HG03039 (cell line): ENCODE data around the gene PRPH.
"Not testable (repeated sequence)": the region's sequence is repeated elsewhere in the genome, so short reads cannot be mapped to it uniquely, and the experiment has no call there.

Source experiments
- ATAC-seq: cut with Tn5 transposase; IDR thresholded peaks from one replicate; pipeline ENCODE4 v1.9.1; 2021; ENCODE audit warnings: mild to moderate bottlenecking, moderate library complexity; ENCODE audit not compliant: unreplicated experiment

PRPH gene

DNA sequence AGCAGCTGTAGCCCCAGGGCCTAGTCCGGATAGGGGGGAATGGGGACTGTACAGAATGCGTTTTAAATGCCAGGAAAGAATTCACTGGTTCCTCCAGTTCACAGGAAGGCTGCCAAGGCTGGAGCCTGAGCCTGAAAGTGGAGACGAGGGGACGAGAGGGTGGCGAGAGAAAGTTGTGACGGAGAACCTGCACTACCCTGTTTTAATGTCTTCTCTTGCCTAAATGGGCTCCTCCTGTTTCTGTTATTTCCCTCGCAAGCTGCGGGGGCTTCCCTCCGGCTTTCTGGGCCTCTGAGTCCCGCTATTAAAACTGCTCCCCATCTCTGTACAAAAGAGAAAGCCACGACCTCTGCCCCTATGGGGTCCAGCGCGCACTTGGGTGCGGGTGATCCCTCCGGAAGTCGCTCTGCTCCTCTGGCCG is 37.5 kb downstream of the PRPH start:
- ATAC-seq = no peak

DNA sequence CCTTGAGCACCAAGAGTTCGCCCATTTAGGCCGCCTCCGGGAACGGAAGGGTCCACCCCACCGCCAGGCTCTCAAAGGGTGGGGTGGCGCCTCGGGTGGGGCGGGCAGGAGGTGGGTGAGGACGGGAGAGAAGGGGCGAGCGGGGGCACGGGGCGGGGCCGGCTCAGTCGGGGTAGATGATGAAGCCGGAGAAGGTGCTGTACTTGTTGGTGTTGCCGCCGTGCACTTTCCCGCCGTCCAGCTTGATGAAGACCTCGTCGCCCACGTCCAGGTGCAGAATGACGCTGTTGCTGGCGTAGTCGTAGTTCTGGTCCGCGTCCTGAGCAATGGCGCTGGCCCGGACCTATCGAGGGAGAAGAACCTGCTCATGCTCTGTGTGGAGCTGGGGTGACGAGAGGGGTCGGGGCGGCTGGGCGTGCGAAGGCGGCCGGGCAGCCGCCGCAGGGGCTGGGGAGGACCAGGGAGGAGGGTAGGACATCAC is 38.0 kb downstream of the PRPH start:
- no peak for ATAC-seq

DNA sequence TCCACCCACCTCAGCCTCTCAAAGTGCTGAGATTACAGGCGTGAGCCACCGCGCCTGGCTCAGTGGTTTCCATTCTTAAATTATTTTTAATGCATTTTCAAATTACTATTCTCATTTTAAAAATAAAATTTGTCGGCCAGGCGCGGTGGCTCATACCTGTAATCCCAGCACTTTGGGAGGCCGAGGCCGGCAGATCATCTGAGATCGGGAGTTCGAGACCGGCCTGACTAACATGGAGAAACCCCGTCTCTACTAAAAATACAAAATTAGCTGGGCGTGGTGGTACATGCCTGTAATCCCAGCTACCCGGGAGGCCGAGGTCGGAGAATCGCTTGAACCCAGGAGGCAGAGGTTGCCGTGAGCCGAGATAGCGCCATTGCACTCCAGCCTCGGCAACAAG is 38.8 kb downstream of the PRPH start:
- not testable (repeated sequence) for ATAC-seq

- no peak for ATAC-seq
Observed at GRCh38 chr12:49334226-49334625, 39.3 kb downstream of the PRPH start.

DNA sequence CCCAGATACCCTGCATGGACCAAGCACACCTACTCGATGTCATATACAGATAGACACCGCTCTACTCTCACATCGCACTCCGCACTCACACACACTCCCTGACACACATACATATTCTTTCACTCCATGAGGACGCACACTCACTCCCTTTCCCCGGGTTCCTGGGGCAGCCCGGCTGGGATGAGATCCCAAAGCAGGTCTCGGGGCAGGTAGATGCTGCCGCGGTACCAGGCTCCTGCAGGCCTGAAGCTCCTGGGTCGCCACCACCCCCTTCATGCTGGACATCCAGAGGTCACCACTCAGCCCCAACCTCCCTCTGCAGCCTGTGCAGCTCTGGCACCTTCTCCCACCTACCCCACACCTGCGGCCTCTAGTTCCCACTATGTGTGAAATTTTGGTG is 39.7 kb downstream of the PRPH start:
- no peak for ATAC-seq

GRCh38 chr12:49335118-49335954 is 40.4 kb downstream of the PRPH start:
- ATAC-seq = no peak

DNA sequence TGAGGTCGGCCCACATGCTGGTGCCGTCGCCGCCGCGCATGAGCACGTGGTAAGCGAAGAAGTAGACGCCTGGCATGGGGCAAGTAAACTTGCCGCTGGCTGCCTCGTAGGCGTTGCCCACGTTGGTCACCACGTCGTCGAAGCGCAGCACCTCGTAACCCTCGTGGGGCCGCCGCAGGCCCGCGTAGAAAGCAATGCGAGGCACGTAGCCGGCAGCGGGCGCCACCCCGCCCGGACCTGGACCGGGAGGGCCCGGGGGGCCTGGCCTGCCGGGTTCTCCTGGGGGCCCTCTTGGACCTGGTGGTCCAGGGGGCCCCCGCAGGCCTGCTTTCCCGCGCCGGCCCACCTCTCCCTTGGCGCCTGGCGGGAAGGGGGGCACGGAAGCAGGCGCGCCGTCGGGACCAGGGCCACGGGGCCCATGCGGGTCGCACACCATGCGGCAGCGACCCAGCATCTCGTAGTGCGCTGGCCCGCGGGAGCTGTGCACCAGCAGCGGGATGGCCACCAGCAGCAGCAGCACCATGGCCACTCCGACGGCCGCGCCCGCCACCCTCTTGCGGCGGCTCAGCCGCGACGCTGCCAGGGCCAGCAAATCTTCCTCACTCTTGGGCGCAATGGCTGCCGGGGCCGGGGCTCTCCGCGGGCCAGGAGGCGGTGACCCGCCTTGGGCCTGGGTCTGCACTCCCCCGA is 41.2 kb downstream of the PRPH start:
- ATAC-seq = no peak

GRCh38 chr12:49336645-49337584 is 42.0 kb downstream of the PRPH start, which contains the start of gene C1QL4:
C1QL4 (minus strand) TSS chr12:49337188; CDS start chr12:49336477, 711 bp downstream.
- peak; percentile 59 for ATAC-seq

GRCh38 chr12:49338830-49339463 is 44.0 kb downstream of the PRPH start:
- ATAC-seq = no peak

DNA sequence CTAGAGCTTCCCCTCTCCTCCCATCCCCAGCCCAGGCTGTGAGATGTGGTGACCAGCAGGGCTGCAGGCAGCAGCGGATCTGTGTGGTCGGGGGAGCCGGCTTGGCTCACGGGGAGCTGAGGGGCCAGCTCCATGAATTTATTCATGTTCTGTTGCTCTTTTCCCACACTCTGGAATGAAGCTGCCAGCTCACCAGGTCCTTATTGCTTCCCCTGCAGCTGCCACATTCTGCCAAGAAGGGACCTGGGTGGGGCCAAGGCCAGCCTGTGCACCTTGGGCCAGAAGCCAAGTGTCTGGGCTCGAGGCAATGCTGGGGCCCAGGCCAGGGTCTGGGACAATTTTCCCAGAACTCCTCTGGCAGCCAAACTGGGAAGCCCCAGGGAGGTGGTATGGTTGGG is 44.5 kb downstream of the PRPH start:
- no peak for ATAC-seq

DNA sequence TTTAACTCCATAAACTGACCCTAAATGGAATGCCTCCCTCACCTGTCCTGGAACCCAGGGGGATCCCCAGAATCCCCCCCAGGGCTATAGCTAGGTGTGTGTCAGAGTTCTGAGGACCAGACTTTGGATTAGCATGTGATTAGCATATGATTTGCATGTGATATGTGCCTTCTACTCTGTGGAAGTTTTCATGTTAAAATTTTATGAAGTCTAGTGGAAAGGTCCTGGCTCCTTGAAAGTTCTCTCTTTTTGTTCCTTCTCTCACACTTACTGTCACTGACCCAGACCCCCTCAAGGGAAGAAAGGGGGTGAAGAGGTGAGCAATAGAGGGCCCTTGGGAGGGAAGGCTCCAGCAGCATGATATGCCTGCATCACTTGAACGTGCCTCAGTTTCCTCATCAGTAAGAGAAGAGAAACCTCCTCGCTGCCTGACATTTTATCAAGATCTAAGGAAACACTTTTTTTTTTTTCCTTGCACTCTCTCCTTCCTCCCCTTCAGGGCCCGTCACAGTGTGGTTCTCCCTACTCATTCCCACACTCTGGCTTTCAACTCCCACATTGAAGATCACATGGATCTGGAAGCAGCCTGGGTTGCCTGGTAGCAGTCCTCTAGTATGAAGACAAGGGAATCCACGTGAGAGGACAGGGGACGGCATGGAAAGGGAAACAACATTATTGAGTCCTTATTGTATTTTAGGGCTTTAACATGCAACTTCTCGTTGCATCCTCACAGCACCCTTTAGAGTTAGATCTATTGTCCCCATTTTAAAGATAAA is 45.3 kb downstream of the PRPH start:
- ATAC-seq = no peak

GRCh38 chr12:49340971-49341776 is 46.2 kb downstream of the PRPH start:
- no peak for ATAC-seq

DNA sequence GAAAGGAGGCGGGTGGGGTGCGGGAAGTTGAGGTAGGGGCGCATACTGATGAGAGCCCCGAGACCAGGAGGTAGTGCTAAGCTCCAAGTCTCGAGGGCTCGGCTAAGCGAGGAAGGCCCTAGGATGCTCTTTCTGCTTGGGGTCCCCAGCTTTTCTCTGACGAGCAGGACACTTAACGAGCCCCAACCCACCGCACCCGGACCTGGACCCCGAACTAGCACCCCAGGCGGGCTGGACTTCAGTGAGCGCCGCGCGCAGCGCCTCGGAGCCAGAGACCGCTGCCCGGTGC is 46.8 kb downstream of the PRPH start:
- ATAC-seq = no peak

DNA sequence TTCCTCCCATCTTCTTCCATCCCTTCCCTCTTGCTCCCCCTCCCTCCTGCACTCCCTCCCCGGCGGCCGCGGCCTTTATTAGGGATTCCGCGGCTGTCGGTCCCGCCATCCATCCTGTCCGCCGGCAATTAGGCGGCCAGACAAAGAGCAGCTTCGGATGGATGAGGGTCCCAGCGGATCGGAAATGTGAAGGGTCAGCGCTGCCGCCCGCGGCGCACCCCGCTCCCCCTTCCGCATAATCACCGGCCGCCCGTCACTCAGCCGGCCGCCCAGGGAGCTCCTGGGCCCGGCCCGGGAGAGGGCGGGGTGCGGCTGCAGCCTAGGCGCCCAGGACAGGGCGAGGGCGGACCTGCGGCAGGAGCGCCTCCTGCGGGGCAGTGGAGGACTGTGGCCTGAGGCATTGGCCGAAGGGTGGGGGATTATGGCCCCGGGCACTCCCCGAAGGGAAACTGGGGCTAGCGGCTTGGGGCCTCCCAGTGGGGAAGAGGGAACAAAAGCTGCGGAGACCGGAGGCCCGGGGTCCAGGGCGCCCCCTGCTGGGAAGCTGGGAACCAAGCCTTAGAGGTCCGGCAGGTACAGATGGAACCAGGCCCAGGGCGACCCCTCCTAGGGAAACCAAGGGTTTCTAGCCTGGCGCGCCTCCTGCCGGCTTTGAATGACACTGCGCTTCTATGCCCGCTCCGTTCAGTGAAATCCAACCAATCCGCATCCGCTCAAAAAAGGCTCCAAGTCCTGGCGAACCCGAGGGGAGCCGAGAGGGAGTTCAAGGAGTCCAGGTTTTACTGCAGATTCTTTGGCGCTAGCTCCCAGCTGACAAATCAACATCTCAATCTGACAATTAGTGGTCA is 47.3 kb downstream of the PRPH start:
- ATAC-seq = peak; percentile 63

GRCh38 chr12:49342914-49343731 is 48.2 kb downstream of the PRPH start:
- no peak for ATAC-seq

- ATAC-seq = no peak
Observed at GRCh38 chr12:49344486-49345050, 49.6 kb downstream of the PRPH start.
